ENCODE measurements around the gene RRM1. TPM values are rescaled to one million over a fixed set of nuclear protein-coding genes. Genes with fewer than 3 reads are reported as not detected.
A peak's percentile ranks its signal among the peaks of the same experiment; 100 is the strongest.
"Not testable (repeated sequence)": the region's sequence is repeated elsewhere in the genome, so short reads cannot be mapped to it uniquely, and the experiment has no call there.

The RRM1 gene
- polyA plus RNA-seq (2012; ENCODE audit: insufficient read depth, insufficient read length, low read depth): 11.1 TPM

GRCh38 chr11:4094348-4095291 lies at the start of gene RRM1:
RRM1 (plus strand) TSS chr11:4094799; CDS start chr11:4095013, 214 bp downstream.
- Histone ChIP-seq H3K27me3 (no peaks in the 10 kb centered on the region), H3K9me3 (no peaks in the 10 kb centered on the region), H3K4me1 (no peaks in the 10 kb centered on the region), H3K36me3 (no peaks in the 10 kb centered on the region), H3K4me3 (ENCODE audit: low read depth, low read length) (peak within 1 kb of the TSS; percentile 82)
- DNase-seq: peak; percentile 91
- TF ChIP-seq, protein P1, sequence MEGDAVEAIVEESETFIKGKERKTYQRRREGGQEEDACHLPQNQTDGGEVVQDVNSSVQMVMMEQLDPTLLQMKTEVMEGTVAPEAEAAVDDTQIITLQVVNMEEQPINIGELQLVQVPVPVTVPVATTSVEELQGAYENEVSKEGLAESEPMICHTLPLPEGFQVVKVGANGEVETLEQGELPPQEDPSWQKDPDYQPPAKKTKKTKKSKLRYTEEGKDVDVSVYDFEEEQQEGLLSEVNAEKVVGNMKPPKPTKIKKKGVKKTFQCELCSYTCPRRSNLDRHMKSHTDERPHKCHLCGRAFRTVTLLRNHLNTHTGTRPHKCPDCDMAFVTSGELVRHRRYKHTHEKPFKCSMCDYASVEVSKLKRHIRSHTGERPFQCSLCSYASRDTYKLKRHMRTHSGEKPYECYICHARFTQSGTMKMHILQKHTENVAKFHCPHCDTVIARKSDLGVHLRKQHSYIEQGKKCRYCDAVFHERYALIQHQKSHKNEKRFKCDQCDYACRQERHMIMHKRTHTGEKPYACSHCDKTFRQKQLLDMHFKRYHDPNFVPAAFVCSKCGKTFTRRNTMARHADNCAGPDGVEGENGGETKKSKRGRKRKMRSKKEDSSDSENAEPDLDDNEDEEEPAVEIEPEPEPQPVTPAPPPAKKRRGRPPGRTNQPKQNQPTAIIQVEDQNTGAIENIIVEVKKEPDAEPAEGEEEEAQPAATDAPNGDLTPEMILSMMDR (IDR thresholded peaks at IDR 0.05; ENCODE audit: low read depth, low read length): no peak

- H3K27me3 ChIP-seq: no peaks in the 10 kb centered on the region
- peak; percentile 22 for DNase-seq
Observed at GRCh38 chr11:4044976-4045646, 49.5 kb upstream of the RRM1 start.

DNA sequence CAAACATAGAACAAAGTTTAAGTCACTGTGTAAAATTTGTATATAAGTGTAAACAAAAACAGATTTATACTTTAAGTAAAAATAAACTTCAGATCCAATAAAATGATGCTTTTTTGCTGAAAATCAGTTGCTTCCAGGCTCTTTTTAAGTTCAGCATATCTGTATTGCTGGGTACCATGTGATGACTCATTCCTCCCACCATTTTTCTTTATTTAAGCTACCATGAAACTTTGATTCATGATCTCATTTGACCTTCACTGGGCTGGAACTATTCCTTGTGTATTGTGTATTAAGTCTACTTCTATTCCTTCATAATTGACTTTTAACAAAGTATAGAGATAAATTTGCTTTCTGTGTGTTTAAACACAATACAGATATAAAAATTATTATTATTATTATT lies 46.3 kb upstream of the RRM1 start:
- no peaks in the 10 kb centered on the region for H3K9me3 ChIP-seq
- no peak for DNase-seq
- H3K4me1 ChIP-seq: peaks cover 6% of the 10 kb centered on the region
- H3K36me3 ChIP-seq: no peaks in the 10 kb centered on the region
- no peak overlapping the region for H3K4me3 ChIP-seq (ENCODE audit: low read depth, low read length)
- TF ChIP-seq, protein P1 (IDR thresholded peaks at IDR 0.05; ENCODE audit: low read depth, low read length): no peak
- H3K27me3 ChIP-seq: no peaks in the 10 kb centered on the region

More at GRCh38 chr11:4044976-4045646, 49.5 kb upstream of the RRM1 start:
- H3K9me3 ChIP-seq: no peaks in the 10 kb centered on the region
- H3K4me1 ChIP-seq: peaks cover 6% of the 10 kb centered on the region
- H3K4me3 ChIP-seq (ENCODE audit: low read depth, low read length): no peak overlapping the region
- no peaks in the 10 kb centered on the region for H3K36me3 ChIP-seq
- TF ChIP-seq, protein P1 (IDR thresholded peaks at IDR 0.05; ENCODE audit: low read depth, low read length): no peak

DNA sequence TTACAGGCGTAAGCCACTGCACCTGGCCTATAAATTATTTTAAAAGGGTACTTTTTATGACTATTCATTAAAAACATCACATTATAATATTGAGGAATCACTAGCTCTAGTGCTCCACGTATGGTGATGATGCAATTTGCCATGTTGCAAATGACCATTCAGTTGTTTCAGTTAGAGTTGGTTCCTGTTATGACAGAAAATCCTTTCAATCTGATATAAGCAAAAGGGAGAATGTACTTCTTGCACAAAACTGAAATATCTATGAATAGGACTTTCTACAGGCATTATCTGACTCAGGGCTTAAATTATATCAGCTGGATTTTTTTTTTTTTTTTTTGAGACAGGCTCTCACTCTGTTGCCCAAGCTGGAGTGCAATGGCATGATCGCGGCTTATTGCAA lies 45.6 kb upstream of the RRM1 start:
- peaks cover 6% of the 10 kb centered on the region for H3K4me1 ChIP-seq
- no peak for DNase-seq
- no peaks in the 10 kb centered on the region for H3K36me3 ChIP-seq
- no peaks in the 10 kb centered on the region for H3K27me3 ChIP-seq
- TF ChIP-seq, protein P1 (IDR thresholded peaks at IDR 0.05; ENCODE audit: low read depth, low read length): no peak
- no peaks in the 10 kb centered on the region for H3K9me3 ChIP-seq
- H3K4me3 ChIP-seq (ENCODE audit: low read depth, low read length): no peak overlapping the region

GRCh38 chr11:4050138-4050537 lies 44.5 kb upstream of the RRM1 start:
- no peak for DNase-seq
- H3K4me3 ChIP-seq (ENCODE audit: low read depth, low read length): no peak overlapping the region
- no peaks in the 10 kb centered on the region for H3K9me3 ChIP-seq
- H3K36me3 ChIP-seq: no peaks in the 10 kb centered on the region
- H3K27me3 ChIP-seq: no peaks in the 10 kb centered on the region
- TF ChIP-seq, protein P1 (IDR thresholded peaks at IDR 0.05; ENCODE audit: low read depth, low read length): no peak
- H3K4me1 ChIP-seq: no peaks in the 10 kb centered on the region

DNA sequence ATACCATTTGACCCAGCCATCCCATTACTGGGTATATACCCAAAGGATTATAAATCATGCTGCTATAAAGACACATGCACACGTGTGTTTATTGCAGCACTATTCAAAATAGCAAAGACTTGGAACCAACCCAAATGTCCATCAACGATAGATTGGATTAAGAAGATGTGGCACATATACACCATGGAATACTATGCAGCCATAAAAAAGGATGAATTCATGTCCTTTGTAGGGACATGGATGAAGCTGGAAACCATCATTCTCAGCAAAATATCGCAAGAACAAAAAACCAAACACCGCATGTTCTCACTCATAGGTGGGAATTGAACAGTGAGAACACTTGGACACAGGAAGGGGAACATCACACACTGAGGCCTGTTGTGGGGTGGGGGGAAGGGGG lies 41.4 kb upstream of the RRM1 start:
- not testable (repeated sequence) for H3K4me3 ChIP-seq (ENCODE audit: low read depth, low read length); DNase-seq; H3K27me3 ChIP-seq; H3K4me1 ChIP-seq; H3K9me3 ChIP-seq; H3K36me3 ChIP-seq

Data from BE2C (cell line).